DOHH2 (cell line): ENCODE measurements around the gene FHOD3.

ENCODE experiments used
- H3F3A ChIP-seq: fragments of 200-600 bp; sonication (generic), shearing (Covaris generic); 2 replicates; pipeline ENCODE4 v1.6.0; 2016; ENCODE audit warnings: antibody characterized with exemption, mild to moderate bottlenecking; ENCODE audit not compliant: control insufficient read depth, insufficient read depth
- H3K27ac ChIP-seq: fragments of 200-600 bp; sonication (generic); 2 replicates; pipeline ENCODE4 v1.5.1; 2014; ENCODE audit warnings: low read depth, mild to moderate bottlenecking, low read length, moderate library complexity
- H3K27me3 ChIP-seq: fragments of 200-600 bp; sonication (generic); 2 replicates; pipeline ENCODE4 v1.6.1; 2014; ENCODE audit warnings: mild to moderate bottlenecking, low read length, mixed read lengths; ENCODE audit not compliant: control insufficient read depth
- H3K36me3 ChIP-seq: fragments of 200-600 bp; sonication (generic); 2 replicates; pipeline ENCODE4 v1.6.1; 2014; ENCODE audit warnings: mild to moderate bottlenecking, low read length, moderate library complexity, mixed read lengths; ENCODE audit not compliant: control insufficient read depth
- H3K4me1 ChIP-seq: fragments of 200-600 bp; sonication (generic); 2 replicates; pipeline ENCODE4 v1.6.1; 2014; ENCODE audit warnings: mild to moderate bottlenecking, low read length, mixed read lengths; ENCODE audit not compliant: control insufficient read depth
- H3K4me2 ChIP-seq: fragments of 200-600 bp; sonication (generic); 2 replicates; pipeline ENCODE4 v1.6.0; 2014; ENCODE audit warnings: mild to moderate bottlenecking, low read length, moderate library complexity
- H3K4me3 ChIP-seq: fragments of 200-600 bp; sonication (generic); 2 replicates; pipeline ENCODE4 v1.5.1; 2014; ENCODE audit warnings: mild to moderate bottlenecking, low read length, mixed read lengths
- H3K79me2 ChIP-seq: fragments of 200-600 bp; sonication (generic); 2 replicates; pipeline ENCODE4 v1.6.1; 2014; ENCODE audit warnings: mild to moderate bottlenecking, low read length, mixed read lengths; ENCODE audit not compliant: control insufficient read depth
- H3K9me2 ChIP-seq: fragments of 200-600 bp; sonication (generic); replicated peaks from 2 replicates; pipeline ENCODE4 v1.6.1; 2014; ENCODE audit warnings: mild to moderate bottlenecking, low read length, mixed read lengths; ENCODE audit not compliant: control insufficient read depth
- H3K9me3 ChIP-seq: fragments of 200-600 bp; sonication (generic); 2 replicates; pipeline ENCODE4 v1.6.1; 2014; ENCODE audit warnings: antibody characterized with exemption, low read length, mixed read lengths; ENCODE audit not compliant: control insufficient read depth, insufficient read depth
- H4K20me1 ChIP-seq: fragments of 200-600 bp; sonication (generic); 2 replicates; pipeline ENCODE4 v1.6.0; 2014; ENCODE audit warnings: low read depth, mild to moderate bottlenecking, antibody characterized with exemption, low read length, moderate library complexity; ENCODE audit not compliant: control insufficient read depth, insufficient read depth
- CTCF ChIP-seq: fragments of 200-600 bp; sonication (generic); IDR thresholded peaks from one replicate; pipeline ENCODE4 v1.5.1; 2014; ENCODE audit warnings: antibody characterized with exemption, mild to moderate bottlenecking, low read depth, low read length; ENCODE audit not compliant: poor library complexity, severe bottlenecking
- EZH2phosphoT487 ChIP-seq: fragments of 200-600 bp; sonication (generic); IDR thresholded peaks from 2 replicates; pipeline ENCODE4 v1.6.1; 2017; ENCODE audit warnings: borderline replicate concordance, mild to moderate bottlenecking, antibody characterized with exemption, low read length, moderate library complexity, mixed read lengths

Gene FHOD3

GRCh38 chr18:36493349-36494159, 196.0 kb downstream of the FHOD3 start:
- no peaks in the 10 kb centered on the region for H3K79me2 ChIP-seq
- H3F3A ChIP-seq = no peaks in the 10 kb centered on the region
- H3K27me3 ChIP-seq = no peaks in the 10 kb centered on the region
- no peaks in the 10 kb centered on the region for H3K4me1 ChIP-seq
- no peaks in the 10 kb centered on the region for H4K20me1 ChIP-seq
- H3K4me3 ChIP-seq = no peak overlapping the region
- H3K36me3 ChIP-seq = no peaks in the 10 kb centered on the region
- TF ChIP-seq CTCF = no peak
- TF ChIP-seq EZH2phosphoT487 = no peak
- H3K4me2 ChIP-seq = no peak overlapping the region
- H3K9me3 ChIP-seq = no peaks in the 10 kb centered on the region
- H3K9me2 ChIP-seq = no peaks in the 10 kb centered on the region
- H3K27ac ChIP-seq = no peak overlapping the region

- H3K27me3 ChIP-seq = no peaks in the 10 kb centered on the region
- TF ChIP-seq CTCF = no peak
- H3K4me3 ChIP-seq = no peak overlapping the region
These were observed 196.6 kb downstream of the FHOD3 start for GRCh38 chr18:36494160-36494437.

GRCh38 chr18:36496022-36496421, 198.5 kb downstream of the FHOD3 start:
- Histone ChIP-seq H3K27me3 (no peaks in the 10 kb centered on the region), H3K79me2 (no peaks in the 10 kb centered on the region), H3K4me1 (no peaks in the 10 kb centered on the region), H3K9me2 (no peaks in the 10 kb centered on the region), H3K4me2 (no peak overlapping the region), H4K20me1 (no peaks in the 10 kb centered on the region), H3K36me3 (no peaks in the 10 kb centered on the region), H3K9me3 (no peaks in the 10 kb centered on the region), H3K4me3 (no peak overlapping the region), H3K27ac (no peak overlapping the region), H3F3A (no peaks in the 10 kb centered on the region)
- no peak for TF ChIP-seq CTCF
- TF ChIP-seq EZH2phosphoT487 = no peak

More at GRCh38 chr18:36494160-36494437, 196.6 kb downstream of the FHOD3 start:
- Histone ChIP-seq H3K36me3 (no peaks in the 10 kb centered on the region), H4K20me1 (no peaks in the 10 kb centered on the region), H3K9me3 (no peaks in the 10 kb centered on the region), H3K4me1 (no peaks in the 10 kb centered on the region), H3F3A (no peaks in the 10 kb centered on the region), H3K79me2 (no peaks in the 10 kb centered on the region), H3K4me2 (no peak overlapping the region), H3K27ac (no peak overlapping the region), H3K9me2 (no peaks in the 10 kb centered on the region)

GRCh38 chr18:36499938-36500337, 202.4 kb downstream of the FHOD3 start:
- no peaks in the 10 kb centered on the region for H3K9me3 ChIP-seq
- H3K4me1 ChIP-seq = no peaks in the 10 kb centered on the region
- H3K79me2 ChIP-seq = no peaks in the 10 kb centered on the region
- no peaks in the 10 kb centered on the region for H3F3A ChIP-seq
- no peaks in the 10 kb centered on the region for H3K9me2 ChIP-seq
- TF ChIP-seq CTCF (no peak), EZH2phosphoT487 (no peak)
- no peaks in the 10 kb centered on the region for H3K36me3 ChIP-seq
- no peak overlapping the region for H3K4me2 ChIP-seq
- no peaks in the 10 kb centered on the region for H4K20me1 ChIP-seq
- H3K4me3 ChIP-seq = no peak overlapping the region
- no peaks in the 10 kb centered on the region for H3K27me3 ChIP-seq
- H3K27ac ChIP-seq = no peak overlapping the region
